Stimulated activated CD4-positive, alpha-beta T cell treated with anti-CD3 and anti-CD28 coated beads, Interleukin-1b, Interleukin-23, amount 100 ng/mL, for 48 hours (primary cell): ENCODE measurements around the gene BRCC3.

ENCODE experiments used
- DNase-seq: peaks from one replicate; pipeline ENCODE4 v3.0.0-alpha.2; 2020

BRCC3 gene

GRCh38 chrX:155070975-155071693, at the start of gene BRCC3, which contains the start of the genes CMC4 and MTCP1:
BRCC3 (plus strand) TSS chrX:155071508; CDS start chrX:155071528, 20 bp downstream.
CMC4 (minus strand) TSS chrX:155071136; CDS start chrX:155064023, 7,113 bp downstream.
MTCP1 (minus strand) TSS chrX:155071136; CDS start chrX:155066010, 5,126 bp downstream.
- peak; percentile 81 for DNase-seq

- DNase-seq = no peak
These were observed 48.7 kb upstream of the BRCC3 start, which contains the start of gene F8 for GRCh38 chrX:155022585-155022984. F8 (minus strand) TSS chrX:155022723; CDS start chrX:155022552, 171 bp downstream.

- no peak for DNase-seq
These were observed 47.1 kb upstream of the BRCC3 start for GRCh38 chrX:155023907-155024833.

GRCh38 chrX:155026420-155026726, 44.9 kb upstream of the BRCC3 start:
- DNase-seq = no peak

- DNase-seq = peak; percentile 94
These were observed 44.4 kb upstream of the BRCC3 start, which contains the start of gene FUNDC2 for GRCh38 chrX:155026727-155027508. FUNDC2 (plus strand) TSS chrX:155026844; CDS start chrX:155026939, 95 bp downstream.

- DNase-seq = peak; percentile 10
These were observed 43.7 kb upstream of the BRCC3 start for GRCh38 chrX:155027509-155028066.

GRCh38 chrX:155028129-155028528, 43.2 kb upstream of the BRCC3 start:
- no peak for DNase-seq

GRCh38 chrX:155028877-155029291, 42.4 kb upstream of the BRCC3 start:
- no peak for DNase-seq

GRCh38 chrX:155031657-155032056, 39.7 kb upstream of the BRCC3 start:
- no peak for DNase-seq

- no peak for DNase-seq
These were observed 35.6 kb upstream of the BRCC3 start for GRCh38 chrX:155035688-155036087.

GRCh38 chrX:155046129-155046810, 25.0 kb upstream of the BRCC3 start:
- DNase-seq = no peak

- no peak for DNase-seq
These were observed 24.3 kb upstream of the BRCC3 start for GRCh38 chrX:155046811-155047528.

GRCh38 chrX:155048977-155049619, 22.2 kb upstream of the BRCC3 start:
- DNase-seq = peak; percentile 36

- no peak for DNase-seq
These were observed 18.4 kb upstream of the BRCC3 start for GRCh38 chrX:155052738-155053498.

GRCh38 chrX:155053656-155054055, 17.7 kb upstream of the BRCC3 start:
- no peak for DNase-seq

GRCh38 chrX:155054255-155054654, 17.1 kb upstream of the BRCC3 start:
- no peak for DNase-seq

- DNase-seq = no peak
These were observed 15.8 kb upstream of the BRCC3 start for GRCh38 chrX:155055494-155055893.

- DNase-seq = no peak
These were observed 14.8 kb upstream of the BRCC3 start for GRCh38 chrX:155056471-155056870.

- peak; percentile 21 for DNase-seq
These were observed 14.2 kb upstream of the BRCC3 start for GRCh38 chrX:155056877-155057792.
